ENCODE measurements around the gene LILRB3.
"Not testable (repeated sequence)": the region's sequence is repeated elsewhere in the genome, so short reads cannot be mapped to it uniquely, and the experiment has no call there.

LILRB3 gene

DNA sequence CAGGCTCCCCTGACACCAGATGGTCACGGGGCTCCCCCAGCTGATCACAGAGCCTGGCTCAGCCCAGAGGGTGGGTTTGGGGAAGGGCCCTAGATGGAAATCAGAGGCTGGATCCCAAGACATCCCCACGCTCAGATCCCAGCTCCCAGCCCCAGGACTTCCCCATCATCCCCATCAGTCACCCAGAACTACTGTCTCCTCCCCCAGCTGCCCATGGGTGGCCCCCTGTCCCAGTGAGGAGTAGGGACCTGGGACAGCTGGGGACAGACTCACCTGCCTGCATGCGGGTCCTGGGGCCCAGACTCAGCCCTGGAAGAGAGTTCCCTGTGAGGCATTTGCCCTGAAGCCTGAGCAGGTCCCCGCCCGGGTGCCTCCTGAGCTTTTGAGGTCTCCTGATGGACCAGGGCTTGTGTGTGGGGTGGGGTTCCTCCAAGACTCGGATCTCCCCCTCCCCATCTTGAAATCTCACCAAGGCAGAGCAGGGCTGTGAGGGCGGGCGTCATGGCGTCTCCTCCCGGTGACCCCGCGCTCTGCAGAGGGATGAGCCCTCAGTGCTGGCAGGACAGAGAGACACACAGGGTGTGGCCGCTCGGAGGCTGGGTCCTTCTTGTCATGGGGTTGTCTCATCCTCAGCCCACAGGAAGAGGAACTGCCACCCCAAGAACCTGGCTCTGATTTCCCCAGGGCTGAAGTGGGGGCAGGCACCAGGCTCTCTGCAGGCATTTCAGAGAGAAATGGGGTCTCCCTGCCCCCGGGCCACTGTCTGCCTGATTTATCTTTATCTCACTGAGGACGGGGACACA, at the start of gene LILRB3:
Gene LILRB3 (minus strand): TSS at position 534 of the 803 bp plus-strand sequence. CDS start 31 bp downstream, at position 503.
- DNase-seq (ENCODE audit: low read depth in 2 of 2), result not testable (repeated sequence)

GRCh38 chr19:54272181-54272580, 49.4 kb upstream of the LILRB3 start:
- DNase-seq (ENCODE audit: low read depth in 2 of 2), result not testable (repeated sequence)

DNA sequence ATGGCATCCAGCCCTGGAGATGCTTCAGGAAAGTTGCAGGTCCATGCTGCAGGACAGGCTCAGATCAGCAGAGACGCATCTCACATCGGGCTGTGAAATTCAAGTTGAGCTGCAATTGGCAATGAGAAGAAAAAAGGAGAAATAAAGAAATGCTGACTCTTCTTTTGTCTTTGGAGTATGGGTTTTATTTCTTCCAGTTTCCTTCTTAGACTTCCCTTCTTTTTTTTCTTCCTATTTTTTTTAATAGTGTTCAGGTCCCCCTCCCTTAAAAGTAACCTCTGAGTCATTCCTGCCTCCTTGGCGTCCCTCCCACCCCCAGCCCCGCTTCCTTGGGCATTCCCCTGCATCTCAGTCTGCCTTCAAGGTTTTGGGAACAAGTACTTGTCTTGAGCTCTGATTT, 48.8 kb upstream of the LILRB3 start:
- not testable (repeated sequence) for DNase-seq (ENCODE audit: low read depth in 2 of 2)

DNA sequence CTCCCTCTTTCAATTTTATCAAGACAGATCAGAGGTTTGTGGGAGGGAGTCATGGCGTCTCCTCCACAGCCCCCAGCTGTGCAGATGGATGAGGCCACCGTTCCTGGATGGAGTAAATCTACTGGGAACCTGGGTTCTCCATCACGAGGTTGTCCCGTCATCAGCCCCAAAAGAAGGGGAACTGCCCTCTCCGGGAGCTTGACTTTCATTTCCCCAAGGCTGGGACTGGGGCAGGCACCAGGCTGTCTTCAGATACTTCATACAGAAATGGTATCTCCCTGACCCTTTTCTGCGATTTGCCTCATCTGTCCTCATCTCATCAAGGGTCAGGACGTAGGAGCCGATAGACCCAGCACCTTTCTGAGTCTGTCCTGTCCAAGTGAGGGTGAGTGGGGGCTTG, 48.3 kb upstream of the LILRB3 start:
- no peak for DNase-seq (ENCODE audit: low read depth in 2 of 2)

GRCh38 chr19:54268936-54269335, 46.1 kb upstream of the LILRB3 start:
- DNase-seq (ENCODE audit: low read depth in 2 of 2), result no peak

- peak; percentile 13 to 43 for DNase-seq (ENCODE audit: low read depth in 2 of 2)
Measured at GRCh38 chr19:54266133-54266532, 43.3 kb upstream of the LILRB3 start.

GRCh38 chr19:54262470-54262869, 39.7 kb upstream of the LILRB3 start:
- no peak for DNase-seq (ENCODE audit: low read depth in 2 of 2)

DNA sequence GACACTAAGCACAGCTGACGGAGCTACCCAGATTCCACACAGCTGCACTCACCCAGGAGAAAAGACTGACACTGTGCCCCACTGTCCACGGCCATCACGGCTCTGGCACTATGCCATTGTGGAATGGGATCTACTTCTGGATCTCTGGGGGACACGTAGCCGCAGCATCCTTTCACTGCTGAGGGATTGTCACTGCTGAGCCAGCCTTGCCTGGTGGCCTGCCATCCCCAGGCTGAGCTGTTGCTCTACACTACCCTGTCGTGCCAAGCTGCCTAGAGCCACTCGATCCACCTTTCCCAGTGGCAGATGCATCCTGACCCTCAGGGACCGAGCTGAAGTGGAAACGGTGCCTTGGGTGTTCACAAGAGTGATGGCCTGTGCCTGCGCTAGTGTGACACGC, 39.3 kb upstream of the LILRB3 start:
- DNase-seq (ENCODE audit: low read depth in 2 of 2), result no peak

GRCh38 chr19:54257116-54257480, 34.3 kb upstream of the LILRB3 start, which contains the start of gene LILRB5:
TSS of gene LILRB5 (minus strand) at chr19:54257273. CDS start at chr19:54257193, 80 bp downstream.
- no peak for DNase-seq (ENCODE audit: low read depth in 2 of 2)

- no peak for DNase-seq (ENCODE audit: low read depth in 2 of 2)
Measured at GRCh38 chr19:54256250-54257115, 33.7 kb upstream of the LILRB3 start.

DNA sequence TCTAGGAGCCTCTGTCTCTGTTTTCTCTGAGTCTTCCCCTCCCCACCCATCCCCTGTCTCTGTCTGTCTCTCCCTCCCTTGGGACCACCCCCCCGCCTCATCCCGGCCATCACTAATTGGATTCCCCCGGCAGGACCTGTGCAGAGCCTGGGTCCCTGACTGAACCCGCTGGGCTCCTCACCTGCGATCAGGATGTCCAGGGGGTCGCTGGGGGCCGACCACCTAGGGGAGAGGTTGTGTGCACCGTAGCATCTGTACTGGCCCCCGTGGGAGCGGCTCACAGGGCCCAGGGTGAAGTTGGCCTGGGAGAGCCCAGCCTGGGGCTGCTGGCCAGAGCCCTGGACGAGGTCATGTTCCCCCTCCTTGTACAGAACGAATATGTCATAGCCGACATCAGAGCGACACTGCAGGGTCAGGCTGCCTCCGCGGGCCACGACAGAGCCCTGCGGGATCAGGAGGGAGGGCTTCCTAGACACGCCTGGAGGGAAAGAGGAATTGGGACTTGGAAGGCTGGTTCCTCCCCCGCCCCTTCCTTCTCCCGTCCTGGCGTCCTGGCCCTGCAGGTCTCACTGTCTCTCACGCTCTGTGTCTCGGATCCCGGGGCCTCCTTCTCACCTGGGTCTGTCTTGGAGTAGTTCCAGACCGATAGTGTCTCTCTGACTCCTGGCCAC, 32.4 kb upstream of the LILRB3 start:
- DNase-seq (ENCODE audit: low read depth in 2 of 2), result no peak

DNA sequence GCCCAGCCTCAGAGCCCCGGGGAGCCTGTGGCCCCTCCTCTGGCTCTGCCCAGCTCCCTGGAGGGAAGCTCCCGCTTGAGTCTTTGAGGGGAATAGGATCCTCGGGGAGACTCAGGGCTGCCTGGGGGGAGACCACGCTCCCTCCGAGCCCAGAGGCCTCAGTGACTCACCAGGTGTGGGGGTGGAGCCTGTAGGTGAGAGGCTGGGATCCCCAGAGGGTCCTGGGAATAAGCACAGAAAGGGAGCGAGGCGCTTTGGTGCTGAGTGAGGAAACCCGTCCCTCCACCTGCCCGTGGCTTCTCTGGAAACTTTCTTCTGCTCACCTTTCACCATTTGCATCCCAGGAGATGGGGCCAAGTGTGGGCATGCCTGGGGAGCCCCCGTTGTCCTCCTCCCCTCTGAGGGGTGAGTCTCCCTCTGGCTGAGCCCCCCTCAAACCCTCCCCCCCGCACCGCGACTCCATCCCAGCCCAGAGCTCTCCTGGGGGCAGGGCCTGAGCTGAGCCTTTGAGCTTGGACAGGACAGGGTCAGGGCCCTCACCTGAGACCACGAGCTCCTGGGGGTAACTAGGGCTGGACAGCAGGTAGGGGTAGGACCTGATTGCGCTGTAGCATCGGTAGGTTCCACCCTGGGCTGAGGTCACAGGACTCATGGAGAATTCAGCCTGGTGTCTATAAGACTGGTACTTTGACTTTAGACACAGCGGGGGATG, 31.5 kb upstream of the LILRB3 start:
- no peak for DNase-seq (ENCODE audit: low read depth in 2 of 2)

- DNase-seq (ENCODE audit: low read depth in 2 of 2), result no peak
Measured at GRCh38 chr19:54253331-54254194, 30.8 kb upstream of the LILRB3 start.

DNA sequence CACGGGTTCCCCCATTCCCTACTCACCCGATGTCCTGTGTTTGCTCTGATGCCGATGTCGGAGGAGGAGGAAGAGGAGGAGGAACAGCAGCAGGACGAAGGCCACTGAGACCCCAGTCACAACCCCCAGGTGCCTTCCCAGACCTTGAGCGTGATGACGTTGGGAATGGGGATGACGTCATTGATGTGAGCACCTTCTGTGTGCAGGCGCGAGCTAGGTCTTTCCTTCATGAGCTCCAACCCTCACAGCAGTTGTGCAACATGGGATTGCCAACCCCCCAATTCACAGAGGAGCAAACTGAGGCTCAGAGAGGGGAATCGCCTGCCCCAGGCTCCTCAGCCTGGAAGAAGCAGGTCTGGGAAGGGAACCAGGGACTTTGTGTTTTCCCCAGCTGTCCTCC, 30.0 kb upstream of the LILRB3 start:
- no peak for DNase-seq (ENCODE audit: low read depth in 2 of 2)

- DNase-seq (ENCODE audit: low read depth in 2 of 2), result no peak
Measured at GRCh38 chr19:54252243-54252642, 29.4 kb upstream of the LILRB3 start.

GRCh38 chr19:54248016-54248601, 25.3 kb upstream of the LILRB3 start:
- no peak for DNase-seq (ENCODE audit: low read depth in 2 of 2)

GRCh38 chr19:54247106-54247930, 24.5 kb upstream of the LILRB3 start:
- DNase-seq (ENCODE audit: low read depth in 2 of 2), result no peak

DNA sequence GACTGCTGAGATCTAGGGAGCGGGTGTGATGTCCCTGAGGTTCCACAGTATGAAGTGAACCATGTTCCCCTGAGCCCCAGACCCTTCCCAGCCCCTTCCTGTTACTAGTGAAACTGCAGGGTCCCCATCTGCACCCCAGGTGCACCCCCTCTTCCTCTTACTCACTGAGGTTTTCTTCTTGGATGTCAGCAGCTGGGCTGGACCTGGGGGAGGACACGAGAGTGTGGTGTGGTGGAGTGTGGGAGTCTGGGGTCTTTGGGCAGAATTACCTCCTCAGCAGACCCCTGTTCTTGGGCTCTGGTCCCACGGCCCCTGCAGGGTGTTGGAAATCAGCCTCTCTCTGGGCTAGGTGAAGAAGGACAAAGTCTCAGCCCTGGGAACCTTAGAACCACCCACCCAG, 23.1 kb upstream of the LILRB3 start:
- DNase-seq (ENCODE audit: low read depth in 2 of 2), result no peak

DNA sequence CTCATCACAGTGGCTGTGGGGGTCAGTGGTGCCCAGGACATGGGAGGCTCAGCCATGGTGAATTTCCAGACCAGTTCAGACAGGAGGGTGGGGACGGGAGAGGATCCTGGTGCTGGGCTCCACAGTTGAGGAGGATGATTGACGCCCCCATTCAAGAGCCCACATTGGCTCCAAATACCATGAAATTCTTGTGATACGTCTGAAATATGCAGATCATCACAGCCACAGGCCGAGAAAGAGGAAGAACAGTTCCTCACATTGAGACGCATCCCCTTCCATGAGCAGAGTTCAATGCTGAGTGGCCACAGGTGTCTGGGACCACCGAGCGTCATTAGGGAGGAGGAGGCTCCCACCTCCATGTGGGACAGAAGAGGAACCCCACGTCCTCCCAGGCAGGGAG, 21.0 kb upstream of the LILRB3 start:
- not testable (repeated sequence) for DNase-seq (ENCODE audit: low read depth in 2 of 2)
